Measurements from ENCODE around the gene PARD3B.

DNA sequence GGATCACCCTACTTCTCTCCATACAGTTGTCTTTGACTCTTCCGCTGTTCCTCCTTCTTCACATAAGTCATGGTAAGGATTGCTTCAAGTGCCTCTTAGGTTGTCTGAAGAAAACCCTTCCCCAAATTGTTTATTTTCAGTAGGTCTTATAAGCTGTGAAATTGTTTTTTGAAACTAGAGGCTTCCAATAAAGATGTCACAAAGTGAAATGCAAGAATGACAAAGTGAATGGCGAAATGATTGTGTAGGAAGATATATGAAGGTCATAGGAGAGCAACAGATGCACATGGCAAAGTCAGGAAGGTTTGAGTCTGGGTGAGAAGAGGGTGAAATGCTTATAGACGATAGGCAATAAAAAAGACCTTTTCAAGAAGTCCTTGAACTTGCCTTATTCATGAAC, 548.8 kb downstream of the PARD3B start:
- TF ChIP-seq CTCF (IDR thresholded peaks at IDR 0.05), result no peak
- TF ChIP-seq POLR2A (IDR thresholded peaks at IDR 0.05), result no peak

Data from lower leg skin (tissue), 3 donors.